Lower lobe of right lung (tissue), 2 donors: ENCODE results near the gene LRRC17. TPM values are rescaled to one million over a fixed set of nuclear protein-coding genes. Genes with fewer than 3 reads are reported as not detected.

Experiments used
- ATAC-seq, 2 donors: fragments of 200-7000 bp; cut with Tn5 transposase; one replicate each; pipeline ENCODE4 v1.9.1; 2020 to 2022; ENCODE audit warnings: mild to moderate bottlenecking in 2 of 2, moderate library complexity in 2 of 2
- DNase-seq: peaks from one replicate; pipeline ENCODE4 v3.0.0-alpha.2; 2020
- H3K27ac ChIP-seq: fragments of 200-600 bp; one replicate; pipeline ENCODE4 v1.8.0; 2022
- H3K27me3 ChIP-seq: fragments of 200-600 bp; one replicate; pipeline ENCODE4 v1.8.0; 2022; ENCODE audit warnings: low read depth
- H3K36me3 ChIP-seq: fragments of 200-600 bp; one replicate; pipeline ENCODE4 v1.8.0; 2022; ENCODE audit warnings: mild to moderate bottlenecking
- H3K4me1 ChIP-seq: fragments of 200-600 bp; one replicate; pipeline ENCODE4 v1.8.0; 2022
- H3K4me3 ChIP-seq: fragments of 200-600 bp; one replicate; pipeline ENCODE4 v1.8.0; 2022; ENCODE audit warnings: mild to moderate bottlenecking
- H3K9me3 ChIP-seq: fragments of 200-600 bp; one replicate; pipeline ENCODE4 v1.8.0; 2022
- intact Hi-C: fragments of 100-400 bp; cut with DNase I; formaldehyde crosslinking; loops from one replicate; pipeline ENCODE4 v1.11.0; 2022
- total RNA-seq: library from RNA; stranded (reverse); fragmentation: NEBNext Ultra II Directional; extraction: Animal tissue kit (Norgen Biotek cat#: 25700); gene quantifications from one replicate; pipeline ENCODE4 v1.2.1, GENCODE V29; 2021
- TF ChIP-seq, protein P1 (sequence below): fragments of 200-600 bp; IDR thresholded peaks from one replicate; pipeline ENCODE4 v1.8.0; 2022; ENCODE audit warnings: antibody characterized with exemption, mild to moderate bottlenecking
- donor health status: DM: no; HTN: yes; CAD: no; lungs with severe emphysema.

The LRRC17 gene
- total RNA-seq, 1 donor from 2014 or later = 1.5 TPM

- no peak overlapping the region for H3K27ac ChIP-seq
- TF ChIP-seq, protein P1, sequence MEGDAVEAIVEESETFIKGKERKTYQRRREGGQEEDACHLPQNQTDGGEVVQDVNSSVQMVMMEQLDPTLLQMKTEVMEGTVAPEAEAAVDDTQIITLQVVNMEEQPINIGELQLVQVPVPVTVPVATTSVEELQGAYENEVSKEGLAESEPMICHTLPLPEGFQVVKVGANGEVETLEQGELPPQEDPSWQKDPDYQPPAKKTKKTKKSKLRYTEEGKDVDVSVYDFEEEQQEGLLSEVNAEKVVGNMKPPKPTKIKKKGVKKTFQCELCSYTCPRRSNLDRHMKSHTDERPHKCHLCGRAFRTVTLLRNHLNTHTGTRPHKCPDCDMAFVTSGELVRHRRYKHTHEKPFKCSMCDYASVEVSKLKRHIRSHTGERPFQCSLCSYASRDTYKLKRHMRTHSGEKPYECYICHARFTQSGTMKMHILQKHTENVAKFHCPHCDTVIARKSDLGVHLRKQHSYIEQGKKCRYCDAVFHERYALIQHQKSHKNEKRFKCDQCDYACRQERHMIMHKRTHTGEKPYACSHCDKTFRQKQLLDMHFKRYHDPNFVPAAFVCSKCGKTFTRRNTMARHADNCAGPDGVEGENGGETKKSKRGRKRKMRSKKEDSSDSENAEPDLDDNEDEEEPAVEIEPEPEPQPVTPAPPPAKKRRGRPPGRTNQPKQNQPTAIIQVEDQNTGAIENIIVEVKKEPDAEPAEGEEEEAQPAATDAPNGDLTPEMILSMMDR = no peak
- H3K4me3 ChIP-seq = no peak overlapping the region
Measured at GRCh38 chr7:102991077-102991539, 78.3 kb downstream of the LRRC17 start.

GRCh38 chr7:102991540-102992214, 78.9 kb downstream of the LRRC17 start:
- peak; percentile 55 to 75 for ATAC-seq
- no peak for DNase-seq
- no peak overlapping the region for H3K27ac ChIP-seq

More at GRCh38 chr7:102991077-102991539, 78.3 kb downstream of the LRRC17 start:
- Histone ChIP-seq H3K27me3 (no peaks in the 10 kb centered on the region), H3K4me1 (peaks cover 32% of the 10 kb centered on the region), H3K36me3 (no peaks in the 10 kb centered on the region), H3K9me3 (no peaks in the 10 kb centered on the region)
- ATAC-seq (peak; percentile 26 to 42), DNase-seq (no peak)
- intact Hi-C loops = no loop called here

GRCh38 chr7:102992509-102992937, 79.7 kb downstream of the LRRC17 start:
- Histone ChIP-seq H3K4me1 (peaks cover 32% of the 10 kb centered on the region), H3K27me3 (no peaks in the 10 kb centered on the region), H3K9me3 (no peaks in the 10 kb centered on the region), H3K36me3 (no peaks in the 10 kb centered on the region), H3K4me3 (no peak overlapping the region), H3K27ac (no peak overlapping the region)
- DNase-seq (no peak), ATAC-seq (no peak)
- TF ChIP-seq, protein P1 = no peak
- intact Hi-C loops = no loop called here

More at GRCh38 chr7:102991540-102992214, 78.9 kb downstream of the LRRC17 start:
- intact Hi-C loops = no loop called here
- H3K27me3 ChIP-seq = no peaks in the 10 kb centered on the region
- H3K4me1 ChIP-seq = peaks cover 32% of the 10 kb centered on the region
- H3K9me3 ChIP-seq = no peaks in the 10 kb centered on the region
- TF ChIP-seq, protein P1 = no peak
- H3K4me3 ChIP-seq = no peak overlapping the region
- no peaks in the 10 kb centered on the region for H3K36me3 ChIP-seq

DNA sequence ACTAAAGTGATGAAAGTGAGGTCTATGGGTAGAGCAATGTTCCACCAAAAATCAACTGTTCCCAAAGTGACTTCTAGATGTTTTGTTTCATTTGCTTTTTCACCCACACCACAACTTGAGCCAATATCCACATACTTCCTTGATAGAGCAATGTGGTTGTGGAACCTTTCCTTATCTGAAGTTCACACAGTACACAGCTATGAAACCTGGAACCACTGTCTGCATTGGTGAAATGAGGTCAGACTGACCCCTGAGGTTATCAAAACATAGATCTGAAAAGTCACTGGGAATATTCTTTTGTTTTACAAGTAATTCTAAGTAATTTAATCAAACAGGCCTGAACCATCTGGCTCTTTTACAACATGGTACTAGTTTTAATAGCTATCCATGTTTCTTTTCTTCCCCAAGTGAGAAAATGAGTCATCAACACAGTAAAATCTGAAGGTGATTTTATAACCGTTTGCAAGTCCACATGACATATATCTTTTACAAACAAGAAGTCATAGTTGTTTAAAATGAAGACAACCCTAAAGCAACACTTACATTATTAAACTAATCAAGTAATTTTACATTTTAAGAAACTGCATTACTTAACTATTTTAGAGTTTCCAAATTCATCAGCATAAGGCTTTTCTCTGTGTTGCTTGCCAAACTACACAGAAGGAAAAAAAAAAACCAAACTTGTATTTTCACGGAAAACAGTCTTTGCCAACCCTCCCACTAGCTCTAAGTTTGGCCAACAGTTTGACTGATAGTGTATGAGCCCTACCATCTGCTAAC, 80.3 kb downstream of the LRRC17 start:
- intact Hi-C loops = no loop called here
- no peak overlapping the region for H3K27ac ChIP-seq
- H3K9me3 ChIP-seq = no peaks in the 10 kb centered on the region
- no peaks in the 10 kb centered on the region for H3K27me3 ChIP-seq
- peaks cover 32% of the 10 kb centered on the region for H3K4me1 ChIP-seq
- DNase-seq (no peak), ATAC-seq (peak; percentile 55 to 67)
- H3K4me3 ChIP-seq = no peak overlapping the region
- TF ChIP-seq, protein P1 = no peak
- H3K36me3 ChIP-seq = no peaks in the 10 kb centered on the region

DNA sequence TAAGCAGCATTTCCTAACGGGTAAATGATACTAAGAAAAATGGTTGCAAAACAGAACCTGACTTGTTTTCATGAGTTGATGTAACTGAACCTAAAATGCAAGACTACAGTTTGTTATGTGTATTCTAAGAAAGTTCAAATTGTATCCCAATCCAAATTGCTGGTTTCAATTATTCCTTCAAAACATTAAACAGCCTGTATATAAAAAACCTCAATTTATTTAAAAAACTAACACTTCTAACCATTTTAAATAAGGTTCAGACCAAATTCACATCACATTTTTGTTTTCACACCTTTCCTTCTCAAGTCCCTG, 80.9 kb downstream of the LRRC17 start:
- H3K4me1 ChIP-seq = peaks cover 32% of the 10 kb centered on the region
- H3K9me3 ChIP-seq = no peaks in the 10 kb centered on the region
- intact Hi-C loops = no loop called here
- H3K4me3 ChIP-seq = no peak overlapping the region
- no peak for ATAC-seq
- H3K27ac ChIP-seq = no peak overlapping the region
- H3K27me3 ChIP-seq = no peaks in the 10 kb centered on the region
- TF ChIP-seq, protein P1 = no peak
- H3K36me3 ChIP-seq = no peaks in the 10 kb centered on the region
- DNase-seq = no peak
